H1 (cell line): ENCODE results near the gene TMEM154. TPM values are rescaled to one million over a fixed set of nuclear protein-coding genes. Genes with fewer than 3 reads are reported as not detected.

ENCODE experiments used
- CTCF ChIA-PET: fragments of 300-600 bp; sonication (Branson Sonifier 250); formaldehyde crosslinking; loops from one replicate; lab custom pipeline; 2021; ENCODE audit not compliant: partially characterized antibody; lab: Charles Lee
- POLR2A ChIA-PET: fragments of 300-600 bp; sonication (Branson Sonifier 250); formaldehyde crosslinking; loops from one replicate; lab custom pipeline; 2021; ENCODE audit warnings: inconsistent platforms; ENCODE audit not compliant: partially characterized antibody; lab: Charles Lee
- DNase-seq, 2 experiments: peaks; one replicate each; pipeline versions ENCODE4 v3.0.0 to v3.0.0-alpha.2; 2010 to 2022; ENCODE audit warnings: low spot score in 2 of 2, low read depth in 1 of 2, mixed read lengths in 1 of 2
- FAIRE-seq: peaks from 2 replicates; lab custom pipeline; 2011; peaks lifted over from hg19 to GRCh38; lab: Jason Lieb, UNC
- H2AFZ ChIP-seq: 2 replicates; pipeline ENCODE4 v1.8.1; 2012; ENCODE audit warnings: low read length, inconsistent platforms
- H2AK5ac ChIP-seq: 2 replicates; pipeline ENCODE4 v1.6.1; 2013; ENCODE audit warnings: low read depth, low read length
- H2BK120ac ChIP-seq: replicated peaks from 2 replicates; pipeline ENCODE3; 2013; ENCODE audit warnings: low read depth, low read length, inconsistent platforms
- H2BK12ac ChIP-seq: 2 replicates; pipeline ENCODE4 v1.6.1; 2013; ENCODE audit warnings: low read depth, low read length
- H2BK15ac ChIP-seq: 2 replicates; pipeline ENCODE4 v1.6.1; 2013; ENCODE audit warnings: low read length
- H2BK20ac ChIP-seq: 2 replicates; pipeline ENCODE4 v1.6.1; 2013; ENCODE audit warnings: low read length
- H2BK5ac ChIP-seq: 2 replicates; pipeline ENCODE4 v1.6.1; 2013; ENCODE audit warnings: low read depth, low read length
- H3K14ac ChIP-seq: 2 replicates; pipeline ENCODE4 v1.6.1; 2013; ENCODE audit warnings: inconsistent platforms; ENCODE audit not compliant: insufficient read length
- H3K18ac ChIP-seq: 2 replicates; pipeline ENCODE4 v1.6.1; 2013; ENCODE audit warnings: low read length; ENCODE audit errors: extremely low read depth
- H3K23ac ChIP-seq: 2 replicates; pipeline ENCODE4 v1.6.1; 2013; ENCODE audit warnings: inconsistent platforms; ENCODE audit not compliant: insufficient read length
- H3K23me2 ChIP-seq: 2 replicates; pipeline ENCODE4 v1.6.1; 2013; ENCODE audit warnings: low read depth, low read length
- H3K27ac ChIP-seq: 2 replicates; pipeline ENCODE4 v1.6.1; 2011; ENCODE audit warnings: low read depth, low read length, inconsistent platforms
- H3K27me3 ChIP-seq, 4 experiments: replicated peaks in 1 of 4; 1 replicate in 1 of 4; 2 replicates in 3 of 4; pipeline versions ENCODE4 v1.6.1 to v1.8.1; 2011 to 2013; ENCODE audit warnings: low read length in 3 of 4, mild to moderate bottlenecking in 3 of 4, inconsistent platforms in 2 of 4, mixed read lengths in 2 of 4, moderate library complexity in 1 of 4; ENCODE audit not compliant: control insufficient read depth in 3 of 4, insufficient read depth in 3 of 4; ENCODE audit errors: extremely low read depth in 1 of 4
- H3K36me3 ChIP-seq, 4 experiments: 2 replicates each; pipeline versions ENCODE4 v1.6.1 to v1.8.1; 2011 to 2013; ENCODE audit warnings: mild to moderate bottlenecking in 4 of 4, low read length in 3 of 4, moderate library complexity in 2 of 4, control low read depth in 1 of 4, inconsistent platforms in 1 of 4; ENCODE audit not compliant: insufficient read depth in 4 of 4, control insufficient read depth in 2 of 4
- H3K4ac ChIP-seq: replicated peaks from 2 replicates; pipeline ENCODE3; 2013; ENCODE audit warnings: low read length, low read depth, mixed read lengths, inconsistent platforms; ENCODE audit not compliant: insufficient read length
- H3K4me1 ChIP-seq, 4 experiments: replicated peaks in 1 of 4; 1 replicate in 1 of 4; 2 replicates in 3 of 4; pipeline versions ENCODE4 v1.6.1 to v1.8.1; 2011 to 2013; ENCODE audit warnings: low read length in 3 of 4, inconsistent platforms in 2 of 4, mixed read lengths in 1 of 4; ENCODE audit not compliant: insufficient read depth in 4 of 4, control insufficient read depth in 3 of 4
- H3K4me2 ChIP-seq, 2 experiments: 2 replicates each; pipeline versions ENCODE4 v1.6.1 to v1.8.1; 2011 to 2013; ENCODE audit warnings: low read depth in 2 of 2, low read length in 2 of 2, control low read depth in 1 of 2, inconsistent platforms in 1 of 2, mild to moderate bottlenecking in 1 of 2; ENCODE audit not compliant: insufficient read depth in 1 of 2
- H3K4me3 ChIP-seq, 4 experiments: fragments of 200-600, 300-600 bp in 1 of 4; sonication (generic), shearing (Covaris generic), sonication (Bioruptor Twin) in 1 of 4; 2 replicates each; pipeline versions ENCODE4 v1.5.1 to v1.8.1; 2011 to 2016; ENCODE audit warnings: low read length in 4 of 4, low read depth in 3 of 4, control low read depth in 2 of 4, inconsistent platforms in 2 of 4, mild to moderate bottlenecking in 2 of 4, mixed read lengths in 1 of 4, moderate library complexity in 1 of 4; ENCODE audit not compliant: insufficient read depth in 2 of 4; ENCODE audit errors: extremely low read depth in 1 of 4
- H3K56ac ChIP-seq: replicated peaks from 2 replicates; pipeline ENCODE3; 2013; ENCODE audit warnings: low read depth, mild to moderate bottlenecking, mixed read lengths, low read length, inconsistent platforms; ENCODE audit not compliant: insufficient read length
- H3K79me1 ChIP-seq: 2 replicates; pipeline ENCODE4 v1.6.1; 2013; ENCODE audit warnings: low read depth, low read length, control low read depth
- H3K79me2 ChIP-seq, 2 experiments: 2 replicates each; pipeline versions ENCODE4 v1.6.1 to v1.8.1; 2012 to 2013; ENCODE audit warnings: low read length in 2 of 2, mild to moderate bottlenecking in 2 of 2, inconsistent platforms in 1 of 2; ENCODE audit not compliant: insufficient read depth in 2 of 2, control insufficient read depth in 1 of 2
- H3K9ac ChIP-seq, 4 experiments: replicated peaks in 1 of 4; 1 replicate in 1 of 4; 2 replicates in 3 of 4; pipeline versions ENCODE4 v1.6.1 to v1.8.1; 2011 to 2013; ENCODE audit warnings: low read depth in 3 of 4, low read length in 3 of 4, control low read depth in 2 of 4, mild to moderate bottlenecking in 2 of 4, moderate library complexity in 2 of 4, inconsistent platforms in 1 of 4; ENCODE audit errors: extremely low read depth in 1 of 4
- H3K9me3 ChIP-seq, 2 experiments: 2 replicates each; pipeline versions ENCODE4 v1.6.1 to v1.8.1; 2012 to 2013; ENCODE audit warnings: mild to moderate bottlenecking in 2 of 2, moderate library complexity in 2 of 2, control low read depth in 1 of 2, inconsistent platforms in 1 of 2, low read depth in 1 of 2, low read length in 1 of 2, mixed read lengths in 1 of 2; ENCODE audit not compliant: insufficient read depth in 2 of 2
- H4K20me1 ChIP-seq, 2 experiments: replicated peaks in 1 of 2; 2 replicates each; pipeline versions ENCODE3 to v1.8.1; 2011 to 2013; ENCODE audit warnings: inconsistent platforms in 2 of 2, low read length in 2 of 2, mild to moderate bottlenecking in 1 of 2; ENCODE audit not compliant: insufficient read depth in 2 of 2, control insufficient read depth in 1 of 2
- H4K5ac ChIP-seq: 2 replicates; pipeline ENCODE4 v1.6.1; 2013; ENCODE audit warnings: low read length, low read depth, mixed read lengths, inconsistent platforms; ENCODE audit not compliant: insufficient read length
- H4K8ac ChIP-seq: 2 replicates; pipeline ENCODE4 v1.8.0; 2013; ENCODE audit warnings: mild to moderate bottlenecking, moderate library complexity, low read length, inconsistent platforms; ENCODE audit not compliant: insufficient read depth; ENCODE audit errors: extremely low read depth
- H4K91ac ChIP-seq: replicated peaks from 2 replicates; pipeline ENCODE3; 2013; ENCODE audit warnings: low read length, mixed read lengths, inconsistent platforms; ENCODE audit not compliant: insufficient read length
- RXRA ChIP-seq: IDR thresholded peaks from 2 replicates; pipeline ENCODE4 v1.6.1; 2011; ENCODE audit warnings: low read depth, mild to moderate bottlenecking, low read length, moderate library complexity; ENCODE audit not compliant: insufficient read depth
- TEAD4 ChIP-seq: IDR thresholded peaks from 2 replicates; pipeline ENCODE4 v1.6.1; 2012; ENCODE audit warnings: low read depth, low read length, inconsistent platforms, mixed read lengths
- ZNF274 ChIP-seq: IDR thresholded peaks from 2 replicates; pipeline ENCODE4 v1.7.0; 2012; ENCODE audit warnings: low read length, borderline replicate concordance; ENCODE audit errors: extremely low read depth
- WGBS, 2 experiments: shearing (Covaris generic) in 1 of 2; methylation state at CpG; one replicate each; pipeline versions ENCODE4 v1.1.6 to v1.1.7; 2013 to 2015; ENCODE audit warnings: low lambda C conversion rate in 2 of 2, mixed read lengths in 2 of 2, inconsistent platforms in 1 of 2, low coverage in 1 of 2, missing lambda C conversion rate in 1 of 2; ENCODE audit not compliant: insufficient replicate concordance in 2 of 2, insufficient coverage in 1 of 2, insufficient read length in 1 of 2; ENCODE audit errors: extremely low coverage in 1 of 2, missing lambda C conversion rate in 1 of 2; 5-methylcytosine and 5-hydroxymethylcytosine counted together
- polyA plus RNA-seq, 7 experiments: library from polyadenylated mRNA; depleted of rRNA in 3 of 7; stranded (reverse) in 5 of 7; unstranded in 2 of 7; fragments of >200 nt in 5 of 7; fragments of 200-250 nt in 2 of 7; gene quantifications; 1 replicate in 5 of 7; 2 replicates in 1 of 7; 4 replicates in 1 of 7; pipeline versions ENCODE4 v1.2.1 to v1.2.3, GENCODE V29; 2011 to 2013; ENCODE audit warnings: missing spikeins in 2 of 7, mixed read lengths in 2 of 7
- total RNA-seq: library from RNA; stranded (reverse); fragmentation: NEBNext Ultra II Directional; extraction: Animal tissue kit (Norgen Biotek cat#: 25700); gene quantifications from 2 replicates; pipeline ENCODE4 v1.2.1, GENCODE V29; 2021

Gene TMEM154
- total and polyA plus RNA-seq, 2 of the 8 experiments (the other 6 are each of a cell fraction or from before 2014, with no cell fraction given): 0.33 to 1.2 TPM

GRCh38 chr4:152605031-152605430, 74.8 kb downstream of the TMEM154 start:
- Histone ChIP-seq H3K27me3 (no peaks in the 10 kb centered on the region), H3K4ac (no peak overlapping the region), H3K9ac (no peak overlapping the region; a peak in 1 of 7 replicates), H3K23ac (no peak overlapping the region), H3K9me3 (no peaks in the 10 kb centered on the region), H3K4me1 (peaks cover 7 to 22% (median 13%) of the 10 kb centered on the region in 4 experiments; a peak in 5 of 7 replicates), H3K56ac (no peak overlapping the region), H2BK120ac (no peak overlapping the region), H3K4me2 (no peak overlapping the region), H3K27ac (no peak overlapping the region), H3K18ac (no peak overlapping the region), H2AK5ac (no peak overlapping the region), H2BK5ac (no peak overlapping the region; the same call in 1 of the 2 replicates), H3K36me3 (no peaks in the 10 kb centered on the region), H3K23me2 (no peaks in the 10 kb centered on the region), H3K79me1 (no peaks in the 10 kb centered on the region), H2BK15ac (no peak overlapping the region), H2BK20ac (peak overlapping the region; percentile 28; the same call in 1 of the 2 replicates), H3K4me3 (no peak overlapping the region), H2BK12ac (no peak overlapping the region), H4K8ac (no peak overlapping the region), H3K79me2 (no peaks in the 10 kb centered on the region), H4K5ac (no peak overlapping the region), H4K20me1 (no peaks in the 10 kb centered on the region), H3K14ac (no peak overlapping the region), H2AFZ (no peak overlapping the region; the same call in 1 of the 2 replicates), H4K91ac (no peak overlapping the region)
- ChIA-PET POLR2A (interaction anchor here (1.2 kb wide), 1 partner anchor 83 kb away, joined by 3 read pairs; no protein-coding TSS in a partner anchor), CTCF (no interaction called here)
- 70% methylated on average over 2 of the region's 2 CpGs; no CpG with 5 or more reads in 1 of the 2 experiments for WGBS, 2 experiments
- FAIRE-seq (no peak), DNase-seq (no peak)
- TF ChIP-seq RXRA: no peak
- no peak for TF ChIP-seq ZNF274
- TF ChIP-seq TEAD4: peak; percentile 91
